GM19438 (cell line): ENCODE data around the gene PLEKHG2.

Source experiments
- ATAC-seq: cut with Tn5 transposase; IDR thresholded peaks from one replicate; pipeline ENCODE4 v1.9.1; 2021; ENCODE audit warnings: low read depth; ENCODE audit not compliant: unreplicated experiment

PLEKHG2 gene

GRCh38 chr19:39420769-39421168 is 8.3 kb downstream of the PLEKHG2 start:
- ATAC-seq, result no peak

GRCh38 chr19:39422020-39422419 is 9.6 kb downstream of the PLEKHG2 start:
- ATAC-seq, result no peak

GRCh38 chr19:39423258-39424086 is 11.0 kb downstream of the PLEKHG2 start:
- ATAC-seq, result no peak

- no peak for ATAC-seq
These were observed 12.5 kb downstream of the PLEKHG2 start for GRCh38 chr19:39424934-39425333.

- no peak for ATAC-seq
These were observed 13.3 kb downstream of the PLEKHG2 start for GRCh38 chr19:39425744-39426143.

- ATAC-seq, result no peak
These were observed 13.7 kb downstream of the PLEKHG2 start for GRCh38 chr19:39426170-39426569.

GRCh38 chr19:39427707-39428106 is 15.2 kb downstream of the PLEKHG2 start:
- no peak for ATAC-seq

GRCh38 chr19:39428283-39429112 is 16.0 kb downstream of the PLEKHG2 start:
- ATAC-seq, result no peak

- ATAC-seq, result peak; percentile 50
These were observed 18.5 kb downstream of the PLEKHG2 start for GRCh38 chr19:39430675-39431593.

GRCh38 chr19:39432677-39433025 is 20.2 kb downstream of the PLEKHG2 start:
- no peak for ATAC-seq

- no peak for ATAC-seq
These were observed 21.1 kb downstream of the PLEKHG2 start for GRCh38 chr19:39433480-39434079.

- no peak for ATAC-seq
These were observed 21.9 kb downstream of the PLEKHG2 start for GRCh38 chr19:39434123-39435076.

- peak; percentile 69 for ATAC-seq
These were observed 23.3 kb downstream of the PLEKHG2 start, which contains the start of gene RPS16 for GRCh38 chr19:39435499-39436349. RPS16 (minus strand) TSS chr19:39435949; CDS start chr19:39435895, 54 bp downstream.

- no peak for ATAC-seq
These were observed 23.9 kb downstream of the PLEKHG2 start for GRCh38 chr19:39436350-39436716.

GRCh38 chr19:39438270-39438934 is 25.9 kb downstream of the PLEKHG2 start:
- no peak for ATAC-seq

GRCh38 chr19:39444598-39445195 is 32.2 kb downstream of the PLEKHG2 start:
- no peak for ATAC-seq
